GM12892 (cell line): Measurements from ENCODE around the gene JMJD8.

ENCODE experiments used
- POLR2AphosphoS5 ChIP-seq: IDR thresholded peaks from 2 replicates; pipeline ENCODE4 v1.6.1; 2011; ENCODE audit warnings: low read depth, low read length, control low read depth
- TAF1 ChIP-seq: IDR thresholded peaks from 2 replicates; pipeline ENCODE4 v1.6.1; 2011; ENCODE audit warnings: low read depth, mild to moderate bottlenecking, control low read depth, low read length, borderline replicate concordance

DNA sequence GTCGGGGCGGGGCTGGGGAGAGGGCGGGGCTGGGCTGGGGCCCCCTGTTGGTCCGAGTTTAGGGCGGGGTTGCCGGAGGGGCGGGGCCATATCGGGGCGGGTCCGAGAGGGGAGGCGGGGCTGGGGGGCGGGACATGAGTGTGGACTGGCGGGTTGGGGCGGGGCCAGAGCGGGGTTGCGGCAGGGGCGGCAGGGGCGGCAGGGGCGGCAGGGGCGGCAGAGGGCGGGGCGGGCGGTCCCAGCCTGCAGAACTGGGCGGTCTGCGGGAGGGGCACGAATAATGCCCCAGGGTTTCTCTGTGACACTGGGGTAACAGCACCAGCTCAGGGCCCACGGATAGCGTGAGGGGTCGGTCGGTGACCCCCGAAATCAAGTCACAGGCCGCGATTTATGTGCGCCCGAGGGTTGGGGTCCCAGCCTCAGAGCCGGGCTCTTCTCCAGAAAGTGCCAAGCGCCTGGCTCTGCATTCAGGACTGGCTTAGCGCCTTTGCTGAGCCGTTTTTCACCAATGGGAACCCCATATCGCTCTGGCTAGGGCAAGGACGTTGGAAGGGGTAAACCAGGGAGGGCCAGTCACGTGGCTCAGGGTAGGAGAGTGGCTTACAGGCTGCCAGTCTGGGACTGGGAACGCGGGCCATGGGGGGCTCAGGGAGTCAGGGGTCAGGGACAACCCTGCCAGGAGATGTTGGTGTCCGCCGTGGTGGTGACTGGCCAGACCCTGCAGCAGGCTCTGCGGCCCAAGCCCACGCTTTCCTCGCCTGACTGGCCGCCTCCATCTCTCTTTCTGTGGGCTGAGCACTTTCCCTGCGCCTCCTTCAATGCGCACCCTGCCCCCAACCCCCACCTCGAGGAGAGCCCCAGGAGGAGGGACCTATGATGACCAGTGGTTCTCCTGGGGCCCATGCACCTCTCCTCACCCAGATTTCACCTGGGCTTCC is 46.8 kb downstream of the JMJD8 start:
- TF ChIP-seq TAF1, result no peak
- TF ChIP-seq POLR2AphosphoS5, result no peak
